OCI-LY7 (cell line): Measurements from ENCODE around the gene METTL23. TPM values are rescaled to one million over a fixed set of nuclear protein-coding genes. Genes with fewer than 3 reads are reported as not detected.

Experiments used
- BruUV-seq: library from RNA; stranded (reverse); fragments of 400-500 nt; replicated peaks from 2 replicates; lab custom pipeline; 2021; lab: Mats Ljungman, UMichigan
- CTCF ChIA-PET: fragments of 300-600 bp; sonication (Branson Sonifier 250); formaldehyde crosslinking; loops from one replicate; lab custom pipeline; 2022; ENCODE audit warnings: antibody characterized with exemption; ENCODE audit not compliant: unreplicated experiment; lab: Charles Lee
- POLR2A ChIA-PET: fragments of 300-600 bp; sonication (Branson Sonifier 250); formaldehyde crosslinking; loops from one replicate; lab custom pipeline; 2022; ENCODE audit warnings: antibody characterized with exemption; lab: Charles Lee
- DNase-seq: peaks from one replicate; pipeline ENCODE4 v3.0.0-alpha.2; 2015; ENCODE audit warnings: low spot score
- H2AFZ ChIP-seq: fragments of 200-600 bp; sonication (generic), shearing (Covaris generic); 2 replicates; pipeline ENCODE4 v1.6.1; 2014; ENCODE audit warnings: mild to moderate bottlenecking, antibody characterized with exemption, low read length, moderate library complexity
- H3K27ac ChIP-seq: fragments of 200-600 bp; sonication (generic); 2 replicates; pipeline ENCODE4 v1.5.1; 2014; ENCODE audit warnings: mixed run types, low read depth, mild to moderate bottlenecking, moderate library complexity, low read length, inconsistent platforms; ENCODE audit not compliant: poor library complexity, severe bottlenecking
- H3K36me3 ChIP-seq: fragments of 200-600 bp; sonication (generic); 2 replicates; pipeline ENCODE4 v1.6.1; 2014; ENCODE audit warnings: mild to moderate bottlenecking, antibody characterized with exemption, low read length, moderate library complexity, mixed read lengths; ENCODE audit not compliant: insufficient read depth
- H3K4me1 ChIP-seq: fragments of 200-600 bp; sonication (generic); 2 replicates; pipeline ENCODE4 v1.5.1; 2014; ENCODE audit warnings: mild to moderate bottlenecking, low read length; ENCODE audit not compliant: insufficient read depth, poor library complexity, severe bottlenecking
- H3K4me2 ChIP-seq: fragments of 200-600 bp; sonication (generic); 2 replicates; pipeline ENCODE4 v1.6.1; 2014; ENCODE audit warnings: mild to moderate bottlenecking, low read length
- H3K4me3 ChIP-seq: fragments of 200-600 bp; sonication (generic); 2 replicates; pipeline ENCODE4 v1.5.1; 2014; ENCODE audit warnings: mild to moderate bottlenecking, low read depth, low read length; ENCODE audit not compliant: poor library complexity, severe bottlenecking
- H3K79me2 ChIP-seq: fragments of 200-600 bp; sonication (generic); 2 replicates; pipeline ENCODE4 v1.6.1; 2016; ENCODE audit warnings: low read depth, mild to moderate bottlenecking, low read length, moderate library complexity, mixed read lengths; ENCODE audit not compliant: insufficient read depth
- H3K9me2 ChIP-seq: fragments of 200-600 bp; sonication (generic); 2 replicates; pipeline ENCODE4 v1.6.1; 2016; ENCODE audit warnings: mild to moderate bottlenecking, low read length, mixed read lengths; ENCODE audit not compliant: insufficient read depth
- H3K9me3 ChIP-seq: fragments of 200-600 bp; sonication (generic); 2 replicates; pipeline ENCODE4 v1.6.1; 2014; ENCODE audit warnings: mild to moderate bottlenecking, mixed run types, low read length, mixed read lengths
- H4K20me1 ChIP-seq: fragments of 200-600 bp; sonication (generic); 2 replicates; pipeline ENCODE4 v1.6.1; 2014; ENCODE audit warnings: mild to moderate bottlenecking, antibody characterized with exemption, low read length, moderate library complexity, mixed read lengths; ENCODE audit not compliant: insufficient read depth
- EZH2phosphoT487 ChIP-seq: fragments of 200-600 bp; sonication (generic); IDR thresholded peaks from 2 replicates; pipeline ENCODE4 v1.6.1; 2018; ENCODE audit warnings: low read depth, borderline replicate concordance, mild to moderate bottlenecking, mixed run types, antibody characterized with exemption, low read length, moderate library complexity, mixed read lengths
- intact Hi-C: fragments of 100-400 bp; cut with micrococcal nuclease; formaldehyde crosslinking; loops from one replicate; pipeline ENCODE4 v1.10.0; 2022; ENCODE audit not compliant: unreplicated experiment
- total RNA-seq, 2 experiments: library from RNA; depleted of rRNA in 1 of 2; stranded (reverse); fragments of >200 nt in 1 of 2; shearing (Covaris generic) in 1 of 2; gene quantifications; 2 replicates each; pipeline ENCODE4 v1.2.3, GENCODE V29; 2014 to 2022
- TF ChIP-seq, protein P1 (sequence below): fragments of 200-600 bp; sonication (generic); conservative IDR thresholded peaks from 2 replicates; pipeline ENCODE4 v1.5.1; 2014; ENCODE audit warnings: mild to moderate bottlenecking, antibody characterized with exemption, low read length, moderate library complexity, mixed read lengths

METTL23 gene
- total RNA-seq, 2 experiments from 2014 or later: 82.7 to 93.7 TPM

GRCh38 chr17:76702076-76702475, 24.6 kb upstream of the METTL23 start:
- H2AFZ ChIP-seq: no peak overlapping the region
- no peak for TF ChIP-seq EZH2phosphoT487
- TF ChIP-seq, protein P1, sequence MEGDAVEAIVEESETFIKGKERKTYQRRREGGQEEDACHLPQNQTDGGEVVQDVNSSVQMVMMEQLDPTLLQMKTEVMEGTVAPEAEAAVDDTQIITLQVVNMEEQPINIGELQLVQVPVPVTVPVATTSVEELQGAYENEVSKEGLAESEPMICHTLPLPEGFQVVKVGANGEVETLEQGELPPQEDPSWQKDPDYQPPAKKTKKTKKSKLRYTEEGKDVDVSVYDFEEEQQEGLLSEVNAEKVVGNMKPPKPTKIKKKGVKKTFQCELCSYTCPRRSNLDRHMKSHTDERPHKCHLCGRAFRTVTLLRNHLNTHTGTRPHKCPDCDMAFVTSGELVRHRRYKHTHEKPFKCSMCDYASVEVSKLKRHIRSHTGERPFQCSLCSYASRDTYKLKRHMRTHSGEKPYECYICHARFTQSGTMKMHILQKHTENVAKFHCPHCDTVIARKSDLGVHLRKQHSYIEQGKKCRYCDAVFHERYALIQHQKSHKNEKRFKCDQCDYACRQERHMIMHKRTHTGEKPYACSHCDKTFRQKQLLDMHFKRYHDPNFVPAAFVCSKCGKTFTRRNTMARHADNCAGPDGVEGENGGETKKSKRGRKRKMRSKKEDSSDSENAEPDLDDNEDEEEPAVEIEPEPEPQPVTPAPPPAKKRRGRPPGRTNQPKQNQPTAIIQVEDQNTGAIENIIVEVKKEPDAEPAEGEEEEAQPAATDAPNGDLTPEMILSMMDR: no peak
- POLR2A ChIA-PET: no interaction called here
- no peaks in the 10 kb centered on the region for H3K79me2 ChIP-seq
- DNase-seq: no peak
- H3K9me3 ChIP-seq: no peaks in the 10 kb centered on the region
- H3K4me1 ChIP-seq: peaks cover 8% of the 10 kb centered on the region
- H3K4me2 ChIP-seq: no peak overlapping the region
- H3K27ac ChIP-seq: no peak overlapping the region
- no peak overlapping the region for H3K4me3 ChIP-seq
- intact Hi-C loops: no loop called here
- CTCF ChIA-PET: interaction anchor here (0.6 kb wide), 1 partner anchor 15 kb away, joined by 3 read pairs; no protein-coding TSS in a partner anchor
- H3K9me2 ChIP-seq: no peaks in the 10 kb centered on the region
- H4K20me1 ChIP-seq: no peaks in the 10 kb centered on the region
- no TSS peak for BruUV-seq
- no peaks in the 10 kb centered on the region for H3K36me3 ChIP-seq

DNA sequence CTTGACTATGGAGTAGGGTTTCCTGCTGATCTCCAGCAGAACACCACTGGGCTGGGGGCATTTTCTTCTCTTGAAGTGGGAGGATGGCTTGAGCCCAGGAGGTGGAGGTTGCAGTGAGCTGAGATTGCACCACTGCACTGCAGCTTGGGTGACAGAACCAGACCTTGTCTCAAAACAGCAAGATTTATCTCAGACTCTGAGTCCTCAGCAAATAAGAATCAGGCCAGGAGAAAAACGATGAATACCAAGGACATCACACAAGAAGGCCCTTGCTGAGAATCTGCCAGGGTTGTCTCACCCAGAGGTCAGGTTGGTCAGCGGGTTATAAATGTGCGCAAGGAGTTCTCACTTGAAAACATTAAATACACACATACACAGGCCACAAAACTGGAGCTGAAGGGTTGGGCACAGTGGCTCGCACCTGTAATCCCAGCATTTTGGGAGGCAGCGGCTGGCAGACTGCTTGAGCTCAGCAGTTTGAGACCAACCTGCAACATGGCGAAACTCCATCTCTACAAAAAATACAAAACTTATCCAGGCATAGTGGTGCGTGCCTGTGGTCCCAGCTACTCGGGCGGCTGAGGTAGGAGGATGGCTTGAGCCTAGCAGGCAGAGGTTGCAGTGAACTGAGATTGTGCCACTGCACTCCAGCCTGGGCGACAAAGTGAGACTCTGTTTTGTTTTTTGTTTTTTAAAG, 23.6 kb upstream of the METTL23 start:
- BruUV-seq: no TSS peak
- no peak for DNase-seq
- H3K4me3 ChIP-seq: no peak overlapping the region
- intact Hi-C loops: no loop called here
- H2AFZ ChIP-seq: no peak overlapping the region
- no peaks in the 10 kb centered on the region for H3K79me2 ChIP-seq
- no peak overlapping the region for H3K4me2 ChIP-seq
- H3K36me3 ChIP-seq: no peaks in the 10 kb centered on the region
- H3K9me2 ChIP-seq: no peaks in the 10 kb centered on the region
- CTCF ChIA-PET: no interaction called here
- no peak overlapping the region for H3K27ac ChIP-seq
- no peaks in the 10 kb centered on the region for H3K9me3 ChIP-seq
- POLR2A ChIA-PET: interaction anchor here (0.6 kb wide), 1 partner anchor 80 kb away, joined by 3 read pairs; no protein-coding TSS in a partner anchor
- TF ChIP-seq EZH2phosphoT487: no peak
- TF ChIP-seq, protein P1: no peak
- H3K4me1 ChIP-seq: no peaks in the 10 kb centered on the region
- H4K20me1 ChIP-seq: no peaks in the 10 kb centered on the region

- BruUV-seq: no TSS peak
- TF ChIP-seq, protein P1: no peak
- TF ChIP-seq EZH2phosphoT487: no peak
- intact Hi-C loops: no loop called here
- ChIA-PET POLR2A (interaction anchor here (0.7 kb wide), 1 partner anchor 40 kb away, joined by 3 read pairs; no protein-coding TSS in a partner anchor), CTCF (no interaction called here)
- Histone ChIP-seq H4K20me1 (no peaks in the 10 kb centered on the region), H3K9me2 (no peaks in the 10 kb centered on the region), H3K4me3 (no peak overlapping the region), H3K27ac (no peak overlapping the region), H3K4me2 (no peak overlapping the region), H3K9me3 (no peaks in the 10 kb centered on the region), H3K36me3 (no peaks in the 10 kb centered on the region), H2AFZ (no peak overlapping the region), H3K79me2 (no peaks in the 10 kb centered on the region), H3K4me1 (no peaks in the 10 kb centered on the region)
- DNase-seq: no peak
Observed at GRCh38 chr17:76704805-76705204, 21.8 kb upstream of the METTL23 start.
